Body of pancreas (tissue), 4 donors: Measurements from ENCODE around the gene PDE8B. TPM values are rescaled to one million over a fixed set of nuclear protein-coding genes. Genes with fewer than 3 reads are reported as not detected.

ENCODE experiments used
- ATAC-seq: fragments of 150-250 bp; one replicate; pipeline ENCODE4 v1.9.1; 2016
- DNase-seq, 4 donors: peaks; one replicate each; pipeline ENCODE4 v3.0.0-alpha.2; 2019
- H3K27ac ChIP-seq, 4 donors: fragments of 200-600 bp; sonication (generic); 1 replicate in 3 of 4; 2 replicates in 1 of 4; pipeline versions ENCODE4 v1.5.1 to v1.6.1; 2016 to 2019; ENCODE audit warnings: mild to moderate bottlenecking in 1 of 4, mixed read lengths in 1 of 4, moderate library complexity in 1 of 4
- H3K27me3 ChIP-seq, 2 donors: fragments of 200-600 bp; sonication (generic); one replicate each; pipeline ENCODE4 v1.6.0; 2016; ENCODE audit warnings: mild to moderate bottlenecking in 1 of 2
- H3K36me3 ChIP-seq, 2 donors: fragments of 200-600 bp; sonication (generic); replicated peaks in 1 of 2; 2 replicates each; pipeline ENCODE4 v1.5.1; 2016; ENCODE audit warnings: low read depth in 2 of 2; ENCODE audit not compliant: insufficient read depth in 1 of 2
- H3K4me1 ChIP-seq: fragments of 200-600 bp; sonication (generic); one replicate; pipeline ENCODE4 v1.6.0; 2016
- H3K4me3 ChIP-seq, 2 donors: fragments of 200-600 bp; sonication (generic); 1 replicate in 1 of 2; 2 replicates in 1 of 2; pipeline ENCODE4 v1.5.1; 2016 to 2019
- H3K9me3 ChIP-seq, 3 donors: fragments of 200-600 bp; sonication (generic); 1 replicate in 2 of 3; 2 replicates in 1 of 3; pipeline ENCODE4 v1.5.1; 2016
- CTCF ChIP-seq, 7 experiments: fragments of 450-650 bp in 4 of 7; fragments of 200-600 bp in 3 of 7; sonication (generic) in 3 of 7; IDR thresholded peaks; one replicate each; pipeline ENCODE4 v1.5.1; 2016 to 2019; ENCODE audit warnings: antibody characterized with exemption in 7 of 7
- POLR2A ChIP-seq, 3 donors: fragments of 450-650 bp; IDR thresholded peaks; one replicate each; pipeline ENCODE4 v1.6.1; 2016; ENCODE audit warnings: antibody characterized with exemption in 3 of 3, mild to moderate bottlenecking in 2 of 3
- WGBS, 2 donors: methylation state at CpG; one replicate each; pipeline ENCODE4 v1.1.5; 2017; 5-methylcytosine and 5-hydroxymethylcytosine counted together
- intact Hi-C: fragments of 100-400 bp; cut with DNase I; formaldehyde crosslinking; loops from one replicate; pipeline ENCODE4 v1.15.1; 2023
- total RNA-seq, 2 donors: library from RNA; depleted of rRNA; stranded (reverse); fragments of >200 nt; gene quantifications; one replicate each; pipeline ENCODE4 v1.1.0, GENCODE V29; 2016

Gene PDE8B
- total RNA-seq, 2 donors from 2014 or later, result 8.3 to 15.8 TPM

DNA sequence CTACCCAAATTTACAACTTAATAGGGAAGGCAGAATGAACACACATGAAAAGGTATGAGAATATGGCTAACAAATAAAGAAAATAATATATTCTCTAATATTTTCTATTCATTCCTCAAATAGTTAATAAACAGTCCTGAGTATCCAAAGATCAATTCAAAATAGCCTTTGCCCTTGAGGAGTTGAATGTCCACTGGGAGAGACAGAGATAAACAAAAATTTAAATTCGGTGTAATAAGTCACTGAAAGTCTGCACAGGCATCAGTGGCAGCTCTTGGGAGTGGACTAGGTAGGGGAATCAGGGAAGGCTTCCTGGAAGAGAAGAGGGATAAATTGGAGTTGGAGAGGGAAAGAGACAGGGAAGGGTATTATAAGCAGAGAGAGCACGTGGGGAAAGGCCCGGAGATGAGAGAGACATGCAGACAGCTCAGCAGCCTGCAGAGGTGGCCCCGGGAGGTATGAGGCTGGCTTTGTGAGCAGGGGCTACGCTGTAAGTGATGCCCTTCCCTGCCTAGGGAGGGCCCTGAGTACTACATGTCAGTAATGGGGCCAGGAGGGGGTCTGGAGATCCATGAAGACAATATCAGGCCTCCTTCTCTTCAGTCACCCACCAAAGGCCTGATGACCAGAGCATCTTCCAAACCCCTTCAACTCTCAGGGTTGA, 137.1 kb downstream of the PDE8B start:
- Histone ChIP-seq H3K27me3 (no peaks in the 10 kb centered on the region), H3K36me3 (no peaks in the 10 kb centered on the region), H3K9me3 (no peaks in the 10 kb centered on the region), H3K4me3 (no peak overlapping the region), H3K27ac (no peak overlapping the region), H3K4me1 (no peaks in the 10 kb centered on the region)
- intact Hi-C loops, result no loop called here
- 73 to 82% methylated on average over 5 of the region's 5 CpGs for WGBS, 2 donors
- no peak for TF ChIP-seq CTCF (IDR thresholded peaks at IDR 0.05)
- DNase-seq (no peak), ATAC-seq (no peak)

DNA sequence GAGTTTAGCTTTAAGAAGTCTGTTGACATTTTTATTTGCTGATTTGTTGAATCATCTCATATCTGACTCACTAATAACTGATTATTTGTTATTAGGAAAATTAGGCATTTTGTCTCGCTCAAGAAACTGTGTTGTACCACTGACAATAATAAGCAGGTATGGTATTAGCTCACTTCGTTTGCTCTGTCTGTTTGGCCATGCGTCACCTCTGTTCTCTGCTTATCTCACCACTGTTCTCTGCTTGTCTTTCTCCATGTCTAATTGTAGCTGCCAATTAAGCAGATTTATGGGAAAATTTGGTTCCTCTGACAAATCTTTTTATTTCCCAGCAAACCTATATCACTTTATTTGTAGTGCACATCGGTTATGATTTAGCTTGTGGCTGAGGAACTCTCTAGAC, 142.8 kb downstream of the PDE8B start:
- no peak overlapping the region for H3K27ac ChIP-seq
- TF ChIP-seq CTCF (IDR thresholded peaks at IDR 0.05) (no peak), POLR2A (IDR thresholded peaks at IDR 0.05) (no peak)
- ATAC-seq (no peak), DNase-seq (no peak)
- no peak overlapping the region for H3K4me3 ChIP-seq
- H3K4me1 ChIP-seq, result no peaks in the 10 kb centered on the region
- intact Hi-C loops, result no loop called here
- no peaks in the 10 kb centered on the region for H3K9me3 ChIP-seq
- H3K36me3 ChIP-seq, result no peaks in the 10 kb centered on the region
- WGBS, 2 donors, result 68 to 69% methylated on average over 4 of the region's 4 CpGs
- no peaks in the 10 kb centered on the region for H3K27me3 ChIP-seq

DNA sequence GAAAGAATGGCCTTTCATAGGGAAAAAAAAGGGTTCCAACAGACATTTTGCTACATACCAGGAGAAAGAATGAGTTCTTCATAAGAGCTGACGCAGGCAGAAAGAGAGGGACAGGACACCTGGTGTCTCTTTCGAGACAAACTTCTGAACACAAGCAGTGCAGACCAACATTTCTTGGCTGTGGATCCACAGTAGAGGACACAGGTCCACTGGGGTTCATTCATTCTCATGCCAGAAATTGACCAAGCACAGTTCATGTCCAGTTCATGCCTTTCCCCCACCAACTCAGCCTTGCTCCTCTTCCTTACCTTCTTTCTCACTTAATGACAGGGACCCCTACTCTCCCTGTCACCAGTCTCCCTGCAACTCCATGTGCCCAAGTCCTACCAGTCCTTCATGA, 144.0 kb downstream of the PDE8B start:
- intact Hi-C loops, result no loop called here
- no peak overlapping the region for H3K4me3 ChIP-seq
- ATAC-seq (no peak), DNase-seq (no peak)
- no peaks in the 10 kb centered on the region for H3K27me3 ChIP-seq
- 98 to 100% methylated on average over 2 of the region's 2 CpGs for WGBS, 2 donors
- H3K4me1 ChIP-seq, result no peaks in the 10 kb centered on the region
- no peaks in the 10 kb centered on the region for H3K36me3 ChIP-seq
- no peaks in the 10 kb centered on the region for H3K9me3 ChIP-seq
- H3K27ac ChIP-seq, result no peak overlapping the region
- no peak for TF ChIP-seq CTCF (IDR thresholded peaks at IDR 0.05)
- no peak for TF ChIP-seq POLR2A (IDR thresholded peaks at IDR 0.05)

DNA sequence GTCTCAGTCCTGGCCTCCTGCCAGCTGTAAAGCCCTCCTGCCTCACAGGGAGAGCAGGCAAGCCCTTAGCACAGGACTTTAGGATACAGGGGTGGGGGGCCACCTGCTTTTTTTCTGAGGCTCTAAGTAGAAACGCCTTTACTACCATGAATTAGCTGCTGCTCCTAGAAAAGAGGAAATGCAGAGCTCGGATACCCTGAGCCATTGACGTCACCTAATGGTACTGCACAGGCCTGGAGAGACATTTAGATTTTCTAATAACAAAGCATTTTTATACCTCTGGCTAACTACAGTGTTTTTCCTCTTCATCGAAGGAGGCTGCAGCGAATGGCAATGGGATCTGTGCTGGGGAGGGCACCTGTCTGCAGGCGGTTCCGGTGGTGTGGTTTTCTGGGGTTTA, 144.6 kb downstream of the PDE8B start:
- no peaks in the 10 kb centered on the region for H3K36me3 ChIP-seq
- H3K27me3 ChIP-seq, result no peaks in the 10 kb centered on the region
- TF ChIP-seq CTCF (IDR thresholded peaks at IDR 0.05), result no peak
- TF ChIP-seq POLR2A (IDR thresholded peaks at IDR 0.05), result no peak
- intact Hi-C loops, result no loop called here
- ATAC-seq, result no peak
- WGBS, 2 donors, result 93 to 94% methylated on average over 7 of the region's 7 CpGs
- no peaks in the 10 kb centered on the region for H3K4me1 ChIP-seq
- DNase-seq, result no peak
- H3K27ac ChIP-seq, result no peak overlapping the region
- no peaks in the 10 kb centered on the region for H3K9me3 ChIP-seq
- no peak overlapping the region for H3K4me3 ChIP-seq

GRCh38 chr5:77355751-77356150, 145.3 kb downstream of the PDE8B start:
- no peaks in the 10 kb centered on the region for H3K4me1 ChIP-seq
- TF ChIP-seq CTCF (IDR thresholded peaks at IDR 0.05) (no peak), POLR2A (IDR thresholded peaks at IDR 0.05) (no peak)
- no peak overlapping the region for H3K27ac ChIP-seq
- H3K9me3 ChIP-seq, result no peaks in the 10 kb centered on the region
- H3K27me3 ChIP-seq, result no peaks in the 10 kb centered on the region
- ATAC-seq (no peak), DNase-seq (no peak)
- H3K36me3 ChIP-seq, result no peaks in the 10 kb centered on the region
- H3K4me3 ChIP-seq, result no peak overlapping the region
- intact Hi-C loops, result no loop called here
